Adrenal gland (tissue), 12 donors: ENCODE data around the gene PPT2. TPM values are rescaled to one million over a fixed set of nuclear protein-coding genes. Genes with fewer than 3 reads are reported as not detected.
A peak's percentile ranks its signal among the peaks of the same experiment; 100 is the strongest.

Source experiments
- DNase-seq, 7 donors: peaks; one replicate each; pipeline ENCODE4 v3.0.0-alpha.2; 2019 to 2020
- H3K27ac ChIP-seq, 5 donors: fragments of 200-600 bp; sonication (generic) in 4 of 5; 1 replicate in 3 of 5; 2 replicates in 2 of 5; pipeline versions ENCODE4 v1.5.1 to v1.8.0; 2016 to 2020; ENCODE audit warnings: mild to moderate bottlenecking in 1 of 5
- H3K27me3 ChIP-seq: fragments of 200-600 bp; 2 replicates; pipeline ENCODE4 v1.8.0; 2021
- H3K36me3 ChIP-seq, 2 donors: fragments of 200-600 bp; replicated peaks in 1 of 2; 1 replicate in 1 of 2; 2 replicates in 1 of 2; pipeline versions ENCODE4 v1.5.1 to v1.8.0; 2018 to 2022
- H3K4me1 ChIP-seq, 2 donors: fragments of 200-600 bp; replicated peaks in 1 of 2; 1 replicate in 1 of 2; 2 replicates in 1 of 2; pipeline versions ENCODE4 v1.5.1 to v1.8.0; 2018 to 2021
- H3K4me3 ChIP-seq, 4 donors: fragments of 200-600 bp; sonication (generic) in 3 of 4; one replicate each; pipeline ENCODE4 v1.5.1; 2016 to 2018
- H3K9me3 ChIP-seq, 3 donors: fragments of 200-600 bp; sonication (generic) in 1 of 3; replicated peaks in 1 of 3; 1 replicate in 2 of 3; 2 replicates in 1 of 3; pipeline versions ENCODE4 v1.5.1 to v1.8.0; 2016 to 2021
- POLR2A ChIP-seq, 2 donors: fragments of 450-650 bp; IDR thresholded peaks; one replicate each; pipeline ENCODE4 v1.6.1; 2017; ENCODE audit warnings: antibody characterized with exemption in 2 of 2, mild to moderate bottlenecking in 2 of 2, moderate library complexity in 1 of 2
- WGBS, 4 donors: extraction: QIAGEN DNeasy Blood & Tissue Kit in 2 of 4; methylation state at CpG; one replicate each; pipeline versions ENCODE4 v1.1.5 to v1.1.7; 2013 to 2017; 5-methylcytosine and 5-hydroxymethylcytosine counted together
- intact Hi-C, 2 donors: fragments of 100-400 bp; cut with DNase I; formaldehyde crosslinking; loops; one replicate each; pipeline versions ENCODE4 v1.14.1 to v1.15.0; 2022 to 2023
- polyA plus RNA-seq, 3 donors: library from polyadenylated mRNA; stranded (reverse); fragments of 200-250 nt in 2 of 3; fragments of 350-450 nt in 1 of 3; fragmentation: Illumina TruSeq in 1 of 3; extraction: RNeasy Lipid Tissue Mini Kit (QIAGEN cat#74804) in 1 of 3; gene quantifications; one replicate each; pipeline ENCODE4 v1.2.3, GENCODE V29; 2013 to 2014
- total RNA-seq, 9 donors: library from RNA; depleted of rRNA in 4 of 9; stranded (reverse); fragments of >200 nt in 4 of 9; fragments of 120-200 nt in 1 of 9; fragmentation: NEBNext Ultra II Directional in 1 of 9; extraction: Animal tissue kit (Norgen Biotek cat#: 25700) in 1 of 9; gene quantifications; one replicate each; pipeline versions ENCODE4 v1.1.0 to v1.2.4, GENCODE V29; 2013 to 2023
- TF ChIP-seq, protein P1 (sequence below), 6 experiments: fragments of 450-650 bp in 4 of 6; fragments of 200-600 bp in 2 of 6; sonication (generic) in 1 of 6; IDR thresholded peaks; 1 replicate in 5 of 6; 2 replicates in 1 of 6; pipeline versions ENCODE4 v1.5.1 to v1.8.0; 2016 to 2021; ENCODE audit warnings: antibody characterized with exemption in 6 of 6, mild to moderate bottlenecking in 2 of 6, moderate library complexity in 1 of 6
- donor health status: healthy with polysubstance abuse.
- donor health status: Bipolar disorder and iron deficiency.
- donor health status: DM: yes; HTN: yes; CAD: no.
- donor health status: DM: no; HTN: no; CAD: no.
- donor health status: DM: no; HTN: no; CAD: no.
- donor health status: DM: yes; HTN: yes; CAD: no.

Gene PPT2
- total and polyA plus RNA-seq, 12 donors, result 10.4 to 33.6 (median 23.1) TPM

DNA sequence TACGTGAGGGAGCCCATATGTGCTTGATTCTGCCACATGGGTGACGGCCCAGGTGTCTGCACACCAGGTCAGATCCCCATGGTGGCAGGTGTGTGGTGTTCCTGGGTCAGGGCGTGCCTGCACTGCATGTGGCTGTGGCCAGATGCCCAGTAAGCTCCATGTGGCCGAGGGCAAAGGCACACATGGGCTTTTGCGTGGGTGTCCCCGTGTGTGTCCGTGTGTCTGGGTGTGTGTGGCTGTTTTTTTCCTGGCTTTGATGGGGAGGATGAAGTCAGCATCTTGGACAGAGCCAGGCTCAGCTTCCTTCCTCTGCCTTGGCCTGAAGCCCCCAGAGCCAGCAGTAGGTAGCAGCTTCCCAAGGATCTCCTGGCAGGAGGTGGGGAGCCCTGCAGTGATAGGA lies 43.3 kb upstream of the PPT2 start:
- Histone ChIP-seq H3K27ac (peak overlapping the region in 2 of 5 donors; percentile 11 to 90), H3K27me3 (no peaks in the 10 kb centered on the region), H3K36me3 (peaks cover 0 to 8% of the 10 kb centered on the region in 2 donors), H3K4me1 (peaks cover 15 to 26% of the 10 kb centered on the region in 2 donors), H3K4me3 (no peak overlapping the region), H3K9me3 (no peaks in the 10 kb centered on the region)
- TF ChIP-seq POLR2A (IDR thresholded peaks at IDR 0.05), result no peak
- TF ChIP-seq, protein P1, sequence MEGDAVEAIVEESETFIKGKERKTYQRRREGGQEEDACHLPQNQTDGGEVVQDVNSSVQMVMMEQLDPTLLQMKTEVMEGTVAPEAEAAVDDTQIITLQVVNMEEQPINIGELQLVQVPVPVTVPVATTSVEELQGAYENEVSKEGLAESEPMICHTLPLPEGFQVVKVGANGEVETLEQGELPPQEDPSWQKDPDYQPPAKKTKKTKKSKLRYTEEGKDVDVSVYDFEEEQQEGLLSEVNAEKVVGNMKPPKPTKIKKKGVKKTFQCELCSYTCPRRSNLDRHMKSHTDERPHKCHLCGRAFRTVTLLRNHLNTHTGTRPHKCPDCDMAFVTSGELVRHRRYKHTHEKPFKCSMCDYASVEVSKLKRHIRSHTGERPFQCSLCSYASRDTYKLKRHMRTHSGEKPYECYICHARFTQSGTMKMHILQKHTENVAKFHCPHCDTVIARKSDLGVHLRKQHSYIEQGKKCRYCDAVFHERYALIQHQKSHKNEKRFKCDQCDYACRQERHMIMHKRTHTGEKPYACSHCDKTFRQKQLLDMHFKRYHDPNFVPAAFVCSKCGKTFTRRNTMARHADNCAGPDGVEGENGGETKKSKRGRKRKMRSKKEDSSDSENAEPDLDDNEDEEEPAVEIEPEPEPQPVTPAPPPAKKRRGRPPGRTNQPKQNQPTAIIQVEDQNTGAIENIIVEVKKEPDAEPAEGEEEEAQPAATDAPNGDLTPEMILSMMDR (IDR thresholded peaks at IDR 0.05), result no peak
- intact Hi-C loops, result loop anchor here in 1 of 2 donors (5.0 to 10.0 kb wide), 3 partner anchors 54 to 82 kb away; partner anchors contain the start of genes EGFL8, GPSM3 and PBX2
- DNase-seq, result peak in 1 of 7 donors; percentile 53
- WGBS, 4 donors, result 48 to 60% (median 57%) methylated on average over 1 to 7 of the region's 7 CpGs

- peaks cover 15 to 26% of the 10 kb centered on the region in 2 donors for H3K4me1 ChIP-seq
- DNase-seq, result no peak
- no peaks in the 10 kb centered on the region for H3K27me3 ChIP-seq
- intact Hi-C loops, result loop anchor here in 1 of 2 donors (5.0 to 10.0 kb wide), 3 partner anchors 53 to 81 kb away; partner anchors contain the start of genes EGFL8, GPSM3 and PBX2
- H3K9me3 ChIP-seq, result no peaks in the 10 kb centered on the region
- WGBS, 4 donors, result 65 to 78% (median 74%) methylated on average over 7 of the region's 7 CpGs
- H3K4me3 ChIP-seq, result no peak overlapping the region
- TF ChIP-seq POLR2A (IDR thresholded peaks at IDR 0.05), result no peak
- peaks cover 0 to 18% of the 10 kb centered on the region in 2 donors for H3K36me3 ChIP-seq
- H3K27ac ChIP-seq, result peak overlapping the region in 2 of 5 donors; percentile 34 to 90
These were observed 42.4 kb upstream of the PPT2 start for GRCh38 chr6:32111424-32112066.

GRCh38 chr6:32112431-32112980 lies 41.4 kb upstream of the PPT2 start:
- Histone ChIP-seq H3K4me3 (no peak overlapping the region), H3K9me3 (no peaks in the 10 kb centered on the region), H3K27me3 (no peaks in the 10 kb centered on the region), H3K27ac (peak overlapping the region in 2 of 5 donors; percentile 60 to 90), H3K36me3 (peaks cover 0 to 27% of the 10 kb centered on the region in 2 donors), H3K4me1 (peaks cover 15 to 26% of the 10 kb centered on the region in 2 donors)
- WGBS, 4 donors, result 58 to 74% (median 68%) methylated on average over 9 of the region's 9 CpGs
- TF ChIP-seq, protein P1 (IDR thresholded peaks at IDR 0.05), result no peak
- TF ChIP-seq POLR2A (IDR thresholded peaks at IDR 0.05), result no peak
- no peak for DNase-seq
- intact Hi-C loops, result loop anchor here in 1 of 2 donors (5.0 to 10.0 kb wide), 3 partner anchors 52 to 80 kb away; partner anchors contain the start of genes EGFL8, GPSM3 and PBX2

DNA sequence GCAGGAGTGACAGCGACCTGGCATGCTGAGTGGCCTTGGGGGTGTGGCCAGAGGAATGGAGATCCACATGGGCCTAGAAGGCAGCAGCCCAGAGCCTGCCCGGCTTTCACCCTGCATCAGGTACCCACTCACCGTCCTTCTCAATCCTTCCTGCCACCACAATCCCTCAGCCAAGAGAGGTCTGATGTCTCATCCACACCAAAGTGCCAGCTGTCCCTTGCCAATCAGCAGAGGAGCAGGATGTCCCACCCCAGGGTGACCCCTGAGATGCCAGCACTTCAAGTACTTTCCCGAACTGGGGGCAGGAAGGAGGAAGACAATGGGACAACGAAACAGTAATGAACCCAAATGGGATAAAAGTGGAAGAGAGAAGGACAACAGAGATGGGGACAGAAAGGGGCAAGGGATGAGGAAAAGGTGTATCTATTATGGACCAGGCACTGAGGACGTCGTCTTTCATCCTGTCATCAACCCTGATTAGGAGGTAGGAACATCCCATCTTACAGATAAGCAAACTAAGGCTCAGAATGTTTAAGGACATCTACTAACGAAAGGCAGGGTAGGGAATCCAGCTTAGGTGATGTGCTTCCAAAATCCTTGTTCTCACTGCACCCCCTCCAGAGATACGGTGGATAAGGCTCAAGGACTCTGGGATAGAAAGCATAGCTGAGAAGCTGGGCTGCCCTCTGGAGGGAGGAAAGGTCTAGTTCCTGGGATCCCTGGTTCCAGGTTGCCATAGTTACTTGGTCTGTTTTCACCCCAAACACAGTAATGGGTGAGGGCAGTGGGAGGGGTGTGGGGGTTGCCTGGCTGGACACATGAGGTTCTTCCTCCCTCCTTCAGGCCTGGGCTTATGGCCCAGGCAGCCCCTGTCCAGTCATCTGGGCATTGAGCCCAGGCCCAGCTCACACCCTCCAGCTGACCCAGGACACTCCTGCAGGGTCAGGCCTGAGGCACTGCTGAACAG lies 40.3 kb upstream of the PPT2 start:
- peaks cover 15 to 30% of the 10 kb centered on the region in 2 donors for H3K4me1 ChIP-seq
- peak; percentile 82 to 97 (median 95) for DNase-seq
- no peak overlapping the region for H3K4me3 ChIP-seq
- TF ChIP-seq, protein P1 (IDR thresholded peaks at IDR 0.05), result peak in 5 of 6 experiments; percentile 45 to 64 (median 54)
- TF ChIP-seq POLR2A (IDR thresholded peaks at IDR 0.05), result no peak
- H3K36me3 ChIP-seq, result peaks cover 0 to 39% of the 10 kb centered on the region in 2 donors
- H3K27ac ChIP-seq, result peak overlapping the region in 4 of 5 donors; percentile 4 to 85 (median 48)
- intact Hi-C loops, result loop anchor here in 1 of 2 donors (5.0 to 10.0 kb wide), 3 partner anchors 51 to 79 kb away; partner anchors contain the start of genes EGFL8, GPSM3 and PBX2
- 55 to 63% (median 57%) methylated on average over 9 of the region's 9 CpGs for WGBS, 4 donors
- no peaks in the 10 kb centered on the region for H3K9me3 ChIP-seq
- H3K27me3 ChIP-seq, result no peaks in the 10 kb centered on the region
